Smooth muscle cell (in vitro differentiated cells): ENCODE data around the gene C5orf47. TPM values are rescaled to one million over a fixed set of nuclear protein-coding genes. Genes with fewer than 3 reads are reported as not detected.

Experiments used
- DNase-seq: peaks from one replicate; lab custom pipeline; 2025; ENCODE audit not compliant: unreplicated experiment; lab: John Stamatoyannopoulos, UW
- H2AFZ ChIP-seq: fragments of 200-600 bp; sonication (generic); 2 replicates; pipeline ENCODE4 v1.6.0; 2016; ENCODE audit warnings: antibody characterized with exemption, low read depth, mild to moderate bottlenecking
- H3F3A ChIP-seq: fragments of 200-600 bp; sonication (generic); 2 replicates; pipeline ENCODE4 v1.6.0; 2017; ENCODE audit warnings: antibody characterized with exemption, low read depth
- H3K27ac ChIP-seq: fragments of 200-600 bp; sonication (generic); 2 replicates; pipeline ENCODE4 v1.5.1; 2016; ENCODE audit warnings: low read depth, mild to moderate bottlenecking
- H3K27me3 ChIP-seq: fragments of 200-600 bp; sonication (generic); 2 replicates; pipeline ENCODE4 v1.6.1; 2016; ENCODE audit warnings: low read depth, mild to moderate bottlenecking
- H3K36me3 ChIP-seq: fragments of 200-600 bp; sonication (generic); 2 replicates; pipeline ENCODE4 v1.5.1; 2016; ENCODE audit warnings: low read depth
- H3K4me1 ChIP-seq: fragments of 200-600 bp; sonication (generic); 2 replicates; pipeline ENCODE4 v1.5.1; 2016; ENCODE audit warnings: low read depth
- H3K4me2 ChIP-seq: fragments of 200-600 bp; sonication (generic); 2 replicates; pipeline ENCODE4 v1.6.0; 2016; ENCODE audit warnings: mild to moderate bottlenecking
- H3K4me3 ChIP-seq: fragments of 200-600 bp; sonication (generic); 2 replicates; pipeline ENCODE4 v1.5.1; 2016; ENCODE audit warnings: mild to moderate bottlenecking
- H3K79me2 ChIP-seq: fragments of 200-600 bp; sonication (generic); 2 replicates; pipeline ENCODE4 v1.6.0; 2016; ENCODE audit warnings: low read depth, mild to moderate bottlenecking
- H3K9ac ChIP-seq: fragments of 200-600 bp; sonication (generic); 2 replicates; pipeline ENCODE4 v1.6.0; 2016; ENCODE audit warnings: low read depth
- H3K9me3 ChIP-seq: fragments of 200-600 bp; sonication (generic); replicated peaks from 2 replicates; pipeline ENCODE4 v1.5.1; 2016; ENCODE audit warnings: low read depth
- H4K20me1 ChIP-seq: fragments of 200-600 bp; sonication (generic); 2 replicates; pipeline ENCODE4 v1.6.0; 2016; ENCODE audit warnings: low read depth
- WGBS: methylation state at CpG from one replicate; pipeline ENCODE4 v1.1.7; 2016; ENCODE audit warnings: low lambda C conversion rate; 5-methylcytosine and 5-hydroxymethylcytosine counted together
- polyA plus RNA-seq: library from polyadenylated mRNA; unstranded; fragments of >200 nt; fragmentation: Nextera tagmentation; extraction: Ambion mirVana; gene quantifications from 2 replicates; pipeline ENCODE4 v1.2.1, GENCODE V29; 2016
- total RNA-seq: library from RNA; depleted of rRNA; stranded (reverse); fragments of >200 nt; gene quantifications from 2 replicates; pipeline ENCODE4 v1.2.3, GENCODE V29; 2014
- TF ChIP-seq, protein P1 (sequence below): fragments of 200-600 bp; sonication (generic); IDR thresholded peaks from 2 replicates; pipeline ENCODE4 v1.5.1; 2017; ENCODE audit warnings: borderline replicate concordance, mild to moderate bottlenecking, antibody characterized with exemption; ENCODE audit not compliant: insufficient read depth, poor library complexity, severe bottlenecking

The C5orf47 gene
- total and polyA plus RNA-seq, 2 experiments from 2014 or later: not detected

DNA sequence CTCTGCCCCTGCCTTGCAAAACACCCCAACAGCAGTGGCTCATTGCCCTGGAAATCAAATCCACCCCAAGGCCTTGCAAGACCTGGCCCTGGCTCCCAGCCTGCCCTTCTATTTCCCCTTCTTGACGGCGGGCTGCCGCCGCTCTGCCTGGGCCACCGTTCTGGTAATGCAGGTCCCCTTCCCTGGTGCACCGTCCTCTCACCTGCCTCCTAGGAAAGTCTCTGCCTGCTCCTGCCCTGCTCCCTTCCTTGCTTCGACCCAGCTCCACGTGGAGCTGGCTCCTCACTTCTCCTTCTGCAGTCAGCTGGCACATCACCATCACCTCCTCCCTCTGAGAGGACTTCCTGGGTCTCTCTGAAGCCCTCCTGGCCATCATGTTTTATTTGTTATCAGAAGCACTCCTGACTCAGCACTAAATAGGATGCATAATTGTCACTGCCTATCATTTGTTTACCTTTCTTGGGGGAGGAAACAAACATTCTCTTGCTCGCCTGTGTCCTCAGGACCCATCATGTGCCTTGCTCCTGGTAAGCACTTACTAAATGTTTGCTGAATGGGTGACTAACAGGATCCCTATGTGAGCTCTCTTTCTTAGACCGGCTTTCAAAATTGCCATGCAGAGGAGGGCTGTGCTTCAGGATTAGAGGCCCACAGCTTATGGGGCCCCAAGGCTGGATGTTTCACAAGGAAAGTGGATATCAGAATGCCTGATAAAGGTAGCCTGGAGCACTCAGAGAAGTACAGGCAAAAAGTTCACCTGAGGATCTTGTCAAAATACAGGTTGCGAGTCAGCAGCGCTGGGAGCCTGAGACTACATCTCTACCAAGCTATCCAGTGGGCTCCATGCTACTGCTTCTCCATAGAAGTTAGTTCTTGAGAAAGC, 19.6 kb upstream of the C5orf47 start:
- no peaks in the 10 kb centered on the region for H3K9me3 ChIP-seq
- H3K36me3 ChIP-seq: no peaks in the 10 kb centered on the region
- TF ChIP-seq, protein P1, sequence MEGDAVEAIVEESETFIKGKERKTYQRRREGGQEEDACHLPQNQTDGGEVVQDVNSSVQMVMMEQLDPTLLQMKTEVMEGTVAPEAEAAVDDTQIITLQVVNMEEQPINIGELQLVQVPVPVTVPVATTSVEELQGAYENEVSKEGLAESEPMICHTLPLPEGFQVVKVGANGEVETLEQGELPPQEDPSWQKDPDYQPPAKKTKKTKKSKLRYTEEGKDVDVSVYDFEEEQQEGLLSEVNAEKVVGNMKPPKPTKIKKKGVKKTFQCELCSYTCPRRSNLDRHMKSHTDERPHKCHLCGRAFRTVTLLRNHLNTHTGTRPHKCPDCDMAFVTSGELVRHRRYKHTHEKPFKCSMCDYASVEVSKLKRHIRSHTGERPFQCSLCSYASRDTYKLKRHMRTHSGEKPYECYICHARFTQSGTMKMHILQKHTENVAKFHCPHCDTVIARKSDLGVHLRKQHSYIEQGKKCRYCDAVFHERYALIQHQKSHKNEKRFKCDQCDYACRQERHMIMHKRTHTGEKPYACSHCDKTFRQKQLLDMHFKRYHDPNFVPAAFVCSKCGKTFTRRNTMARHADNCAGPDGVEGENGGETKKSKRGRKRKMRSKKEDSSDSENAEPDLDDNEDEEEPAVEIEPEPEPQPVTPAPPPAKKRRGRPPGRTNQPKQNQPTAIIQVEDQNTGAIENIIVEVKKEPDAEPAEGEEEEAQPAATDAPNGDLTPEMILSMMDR: no peak
- 52% methylated on average over 12 of the region's 12 CpGs for WGBS
- no peaks in the 10 kb centered on the region for H3K27me3 ChIP-seq
- H3K27ac ChIP-seq: peak overlapping the region; percentile 96
- peaks cover 24% of the 10 kb centered on the region for H3K4me1 ChIP-seq
- H4K20me1 ChIP-seq: no peaks in the 10 kb centered on the region
- H3K4me3 ChIP-seq: no peak overlapping the region
- peaks cover 4% of the 10 kb centered on the region for H3F3A ChIP-seq
- no peak overlapping the region for H2AFZ ChIP-seq
- DNase-seq: no peak
- H3K4me2 ChIP-seq: peak overlapping the region; percentile 71
- peak overlapping the region; percentile 74 for H3K9ac ChIP-seq
- no peaks in the 10 kb centered on the region for H3K79me2 ChIP-seq

DNA sequence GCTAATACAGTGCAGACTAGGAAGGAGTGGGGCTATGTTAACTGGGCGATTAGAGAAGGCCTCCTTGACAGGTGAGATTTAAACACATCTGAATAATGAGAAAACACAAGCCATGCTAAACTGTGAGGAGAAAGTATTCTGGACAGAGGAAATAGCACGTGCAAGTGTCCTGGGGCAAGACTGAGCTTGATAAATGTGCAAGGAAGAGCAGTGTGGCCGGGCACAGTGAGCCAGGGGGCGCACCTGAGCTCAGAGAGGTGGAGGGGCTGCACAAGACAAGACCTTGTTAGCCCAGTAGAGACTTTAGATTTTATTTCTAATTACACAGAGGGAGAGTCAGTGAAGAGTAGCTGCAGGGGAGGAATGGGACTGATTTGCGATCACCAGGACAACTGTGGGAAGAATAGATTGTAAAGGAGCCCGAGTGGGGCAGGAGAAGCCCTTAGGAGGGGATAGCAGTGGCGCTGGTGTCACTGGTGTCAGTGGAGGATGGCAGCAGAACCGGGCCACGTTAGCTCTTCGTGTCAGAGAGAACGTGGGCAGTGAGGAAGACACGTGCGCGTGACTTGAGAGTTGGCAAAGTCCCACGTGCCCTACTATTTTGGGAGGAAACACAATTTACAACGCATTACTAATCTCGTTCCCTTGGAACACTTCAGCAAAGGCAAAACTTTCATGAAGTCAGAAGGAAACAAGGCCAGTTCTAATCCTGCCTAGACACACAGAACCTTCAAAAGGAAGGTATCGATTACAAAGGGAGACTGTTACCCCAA, 17.9 kb upstream of the C5orf47 start:
- no peaks in the 10 kb centered on the region for H3K36me3 ChIP-seq
- H3F3A ChIP-seq: peaks cover 4% of the 10 kb centered on the region
- peaks cover 24% of the 10 kb centered on the region for H3K4me1 ChIP-seq
- 94% methylated on average over 18 of the region's 18 CpGs for WGBS
- TF ChIP-seq, protein P1: peak; percentile 12
- no peak overlapping the region for H3K4me2 ChIP-seq
- DNase-seq: no peak
- no peaks in the 10 kb centered on the region for H4K20me1 ChIP-seq
- H3K4me3 ChIP-seq: no peak overlapping the region
- H3K27me3 ChIP-seq: no peaks in the 10 kb centered on the region
- peak overlapping the region; percentile 96 for H3K27ac ChIP-seq
- H3K9ac ChIP-seq: no peak overlapping the region
- H2AFZ ChIP-seq: no peak overlapping the region
- no peaks in the 10 kb centered on the region for H3K79me2 ChIP-seq
- H3K9me3 ChIP-seq: no peaks in the 10 kb centered on the region

DNA sequence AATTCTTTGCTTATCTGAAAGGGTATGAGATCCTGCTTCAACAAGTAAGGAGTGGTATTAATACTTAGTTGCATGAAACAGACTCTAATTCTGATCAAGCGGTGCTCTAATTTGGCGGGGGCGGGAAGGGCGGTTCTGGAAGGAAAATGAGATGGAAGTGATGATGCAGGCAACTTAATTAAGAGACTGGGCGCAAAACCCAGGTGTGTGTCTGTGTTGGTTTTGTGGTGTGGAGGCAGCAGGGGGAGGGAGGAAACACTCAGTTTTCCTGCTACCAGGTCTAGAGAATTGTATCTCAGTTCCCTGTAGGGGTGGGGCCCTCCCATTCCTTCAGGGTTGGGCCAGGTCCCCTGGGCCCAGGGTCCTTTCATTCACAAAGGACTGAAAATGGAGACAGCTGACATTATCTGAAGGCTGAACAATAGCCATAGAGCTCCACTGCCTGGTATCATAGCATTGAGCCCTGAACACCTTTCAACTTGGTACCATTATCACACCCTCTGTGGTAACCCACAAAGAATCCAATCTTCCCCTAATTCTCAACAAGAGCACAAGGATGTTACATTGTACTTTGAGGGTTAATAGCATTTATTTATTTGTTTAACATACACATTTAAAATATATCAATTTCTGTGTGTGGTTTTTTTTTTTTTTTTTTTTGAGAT, 17.2 kb upstream of the C5orf47 start:
- no peak overlapping the region for H3K27ac ChIP-seq
- H3K79me2 ChIP-seq: no peaks in the 10 kb centered on the region
- TF ChIP-seq, protein P1: no peak
- H3K9me3 ChIP-seq: no peaks in the 10 kb centered on the region
- no peaks in the 10 kb centered on the region for H3K27me3 ChIP-seq
- H3K36me3 ChIP-seq: no peaks in the 10 kb centered on the region
- WGBS: 95% methylated on average over 5 of the region's 5 CpGs
- DNase-seq: no peak
- H3K4me2 ChIP-seq: no peak overlapping the region
- H2AFZ ChIP-seq: no peak overlapping the region
- H3F3A ChIP-seq: peaks cover 4% of the 10 kb centered on the region
- H3K4me3 ChIP-seq: no peak overlapping the region
- H3K4me1 ChIP-seq: peaks cover 24% of the 10 kb centered on the region
- H3K9ac ChIP-seq: no peak overlapping the region
- no peaks in the 10 kb centered on the region for H4K20me1 ChIP-seq
